Measurements from ENCODE around the gene HLA-G. TPM values are rescaled to one million over a fixed set of nuclear protein-coding genes. Genes with fewer than 3 reads are reported as not detected.
"Not testable (repeated sequence)": the region's sequence is repeated elsewhere in the genome, so short reads cannot be mapped to it uniquely, and the experiment has no call there.

HLA-G gene
- 1 to 10 TPM; 1.5 to 1.9 (median 1.9) TPM for total RNA-seq
- long read RNA-seq, donor 1: 0 reads
- long read RNA-seq, donor 2: 0 reads

DNA sequence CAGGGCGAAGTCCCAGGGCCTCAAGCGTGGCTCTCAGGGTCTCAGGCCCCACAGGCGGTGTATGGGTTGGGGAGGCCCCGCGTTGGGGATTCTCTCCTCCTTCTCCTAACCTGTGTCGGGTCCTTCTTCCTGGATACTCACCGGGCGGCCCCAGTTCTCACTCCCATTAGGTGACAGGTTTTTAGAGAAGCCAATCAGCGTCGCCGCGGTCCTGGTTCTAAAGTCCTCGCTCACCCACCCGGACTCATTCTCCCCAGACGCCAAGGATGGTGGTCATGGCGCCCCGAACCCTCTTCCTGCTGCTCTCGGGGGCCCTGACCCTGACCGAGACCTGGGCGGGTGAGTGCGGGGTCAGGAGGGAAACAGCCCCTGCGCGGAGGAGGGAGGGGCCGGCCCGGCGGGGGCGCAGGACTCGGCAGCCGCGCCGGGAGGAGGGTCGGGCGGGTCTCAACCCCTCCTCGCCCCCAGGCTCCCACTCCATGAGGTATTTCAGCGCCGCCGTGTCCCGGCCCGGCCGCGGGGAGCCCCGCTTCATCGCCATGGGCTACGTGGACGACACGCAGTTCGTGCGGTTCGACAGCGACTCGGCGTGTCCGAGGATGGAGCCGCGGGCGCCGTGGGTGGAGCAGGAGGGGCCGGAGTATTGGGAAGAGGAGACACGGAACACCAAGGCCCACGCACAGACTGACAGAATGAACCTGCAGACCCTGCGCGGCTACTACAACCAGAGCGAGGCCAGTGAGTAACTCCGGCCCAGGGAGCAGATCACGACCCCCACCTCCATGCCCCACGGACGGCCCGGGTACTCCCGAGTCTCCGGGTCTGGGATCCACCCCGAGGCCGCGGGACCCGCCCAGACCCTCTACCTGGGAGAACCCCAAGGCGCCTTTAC is at the start of gene HLA-G:
TSS of gene HLA-G (plus strand) at position 247 of the 892 bp plus-strand sequence. CDS start at position 267, 20 bp downstream.
- Histone ChIP-seq H3K4me3 (no peak within 1 kb of the TSS), H3K36me3 (ENCODE audit: low read depth) (no peaks in the 10 kb centered on the region), H3K4me1 (ENCODE audit: low read depth) (peaks cover 7% of the 10 kb centered on the region), H3K9me3 (no peaks in the 10 kb centered on the region)
- DNase-seq: no peak
- TF ChIP-seq, protein P1, sequence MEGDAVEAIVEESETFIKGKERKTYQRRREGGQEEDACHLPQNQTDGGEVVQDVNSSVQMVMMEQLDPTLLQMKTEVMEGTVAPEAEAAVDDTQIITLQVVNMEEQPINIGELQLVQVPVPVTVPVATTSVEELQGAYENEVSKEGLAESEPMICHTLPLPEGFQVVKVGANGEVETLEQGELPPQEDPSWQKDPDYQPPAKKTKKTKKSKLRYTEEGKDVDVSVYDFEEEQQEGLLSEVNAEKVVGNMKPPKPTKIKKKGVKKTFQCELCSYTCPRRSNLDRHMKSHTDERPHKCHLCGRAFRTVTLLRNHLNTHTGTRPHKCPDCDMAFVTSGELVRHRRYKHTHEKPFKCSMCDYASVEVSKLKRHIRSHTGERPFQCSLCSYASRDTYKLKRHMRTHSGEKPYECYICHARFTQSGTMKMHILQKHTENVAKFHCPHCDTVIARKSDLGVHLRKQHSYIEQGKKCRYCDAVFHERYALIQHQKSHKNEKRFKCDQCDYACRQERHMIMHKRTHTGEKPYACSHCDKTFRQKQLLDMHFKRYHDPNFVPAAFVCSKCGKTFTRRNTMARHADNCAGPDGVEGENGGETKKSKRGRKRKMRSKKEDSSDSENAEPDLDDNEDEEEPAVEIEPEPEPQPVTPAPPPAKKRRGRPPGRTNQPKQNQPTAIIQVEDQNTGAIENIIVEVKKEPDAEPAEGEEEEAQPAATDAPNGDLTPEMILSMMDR (IDR thresholded peaks at IDR 0.05): no peak
- intact Hi-C loops (cut with DNase I, micrococcal nuclease): no loop called here
- ATAC-seq: no peak

- ATAC-seq; H3K4me1 ChIP-seq (ENCODE audit: low read depth); H3K9me3 ChIP-seq; H3K36me3 ChIP-seq (ENCODE audit: low read depth); DNase-seq; H3K4me3 ChIP-seq; intact Hi-C loops (cut with DNase I, micrococcal nuclease): not testable (repeated sequence)
Measured at GRCh38 chr6:29780019-29780698, 47.5 kb upstream of the HLA-G start.

- H3K4me1 ChIP-seq (ENCODE audit: low read depth): peaks cover 9% of the 10 kb centered on the region
- H3K4me3 ChIP-seq: no peak overlapping the region
- ATAC-seq: no peak
- TF ChIP-seq, protein P1 (IDR thresholded peaks at IDR 0.05): no peak
- DNase-seq: no peak
- no peaks in the 10 kb centered on the region for H3K9me3 ChIP-seq
- H3K36me3 ChIP-seq (ENCODE audit: low read depth): no peaks in the 10 kb centered on the region
- intact Hi-C loops (cut with DNase I, micrococcal nuclease): no loop called here
Measured at GRCh38 chr6:29789176-29789575, 38.4 kb upstream of the HLA-G start.

DNA sequence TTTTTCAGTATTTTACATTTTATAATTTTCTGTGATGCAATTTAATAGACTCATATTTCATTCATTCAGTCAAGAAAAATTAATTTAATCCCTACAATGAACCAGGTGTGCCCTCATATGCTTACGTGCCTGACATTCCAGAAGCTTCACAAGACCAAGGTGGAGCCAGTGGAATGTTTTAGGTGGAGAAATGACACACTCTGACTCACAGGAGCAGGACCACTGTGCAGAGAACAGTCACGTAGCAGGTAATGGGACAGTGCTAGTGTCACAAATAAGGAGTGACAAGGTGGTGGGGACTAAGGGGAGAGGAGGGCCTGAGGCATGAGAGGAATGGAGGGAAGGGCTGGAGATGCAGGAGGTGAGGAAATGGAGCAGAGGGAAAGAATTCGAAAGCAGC is 37.0 kb upstream of the HLA-G start:
- Histone ChIP-seq H3K9me3 (no peaks in the 10 kb centered on the region), H3K4me1 (ENCODE audit: low read depth) (peaks cover 9% of the 10 kb centered on the region), H3K36me3 (ENCODE audit: low read depth) (no peaks in the 10 kb centered on the region), H3K4me3 (no peak overlapping the region)
- no peak for DNase-seq
- intact Hi-C loops (cut with DNase I, micrococcal nuclease): no loop called here
- TF ChIP-seq, protein P1 (IDR thresholded peaks at IDR 0.05): no peak
- ATAC-seq: no peak

GRCh38 chr6:29791162-29791561 is 36.5 kb upstream of the HLA-G start:
- TF ChIP-seq, protein P1 (IDR thresholded peaks at IDR 0.05): no peak
- intact Hi-C loops (cut with DNase I, micrococcal nuclease): no loop called here
- Histone ChIP-seq H3K4me1 (ENCODE audit: low read depth) (peaks cover 9% of the 10 kb centered on the region), H3K9me3 (no peaks in the 10 kb centered on the region), H3K36me3 (ENCODE audit: low read depth) (no peaks in the 10 kb centered on the region), H3K4me3 (no peak overlapping the region)
- ATAC-seq (no peak), DNase-seq (no peak)

- no peak for ATAC-seq
- H3K36me3 ChIP-seq (ENCODE audit: low read depth): no peaks in the 10 kb centered on the region
- no peak for DNase-seq
- no peaks in the 10 kb centered on the region for H3K9me3 ChIP-seq
- intact Hi-C loops (cut with DNase I, micrococcal nuclease): no loop called here
- H3K4me1 ChIP-seq (ENCODE audit: low read depth): peaks cover 9% of the 10 kb centered on the region
- TF ChIP-seq, protein P1 (IDR thresholded peaks at IDR 0.05): no peak
- no peak overlapping the region for H3K4me3 ChIP-seq
Measured at GRCh38 chr6:29791786-29792122, 35.9 kb upstream of the HLA-G start.
